GM19351 (cell line): ENCODE results near the gene MPL.

Source experiments
- ATAC-seq: cut with Tn5 transposase; IDR thresholded peaks from one replicate; pipeline ENCODE4 v1.9.1; 2021; ENCODE audit warnings: mild to moderate bottlenecking, moderate library complexity; ENCODE audit not compliant: unreplicated experiment

MPL gene

GRCh38 chr1:43351421-43352350, 14.1 kb downstream of the MPL start:
- ATAC-seq = no peak

GRCh38 chr1:43352351-43352705, 14.7 kb downstream of the MPL start:
- no peak for ATAC-seq

- ATAC-seq = no peak
These were observed 15.3 kb downstream of the MPL start for GRCh38 chr1:43352881-43353280.

GRCh38 chr1:43354471-43354870, 16.9 kb downstream of the MPL start:
- no peak for ATAC-seq

- ATAC-seq = no peak
These were observed 17.3 kb downstream of the MPL start for GRCh38 chr1:43354936-43355335.

- ATAC-seq = no peak
These were observed 19.6 kb downstream of the MPL start for GRCh38 chr1:43357251-43357650.

- ATAC-seq = no peak
These were observed 20.6 kb downstream of the MPL start for GRCh38 chr1:43358121-43358745.

- ATAC-seq = peak; percentile 96
These were observed 21.4 kb downstream of the MPL start, which contains the start of gene CDC20 for GRCh38 chr1:43358746-43359693. TSS of gene CDC20 (plus strand) at chr1:43358981. CDS start at chr1:43359216, 235 bp downstream.

GRCh38 chr1:43359696-43360095, 22.1 kb downstream of the MPL start:
- ATAC-seq = no peak

GRCh38 chr1:43360616-43361015, 23.0 kb downstream of the MPL start:
- ATAC-seq = no peak

- no peak for ATAC-seq
These were observed 25.8 kb downstream of the MPL start for GRCh38 chr1:43363283-43363934.

- no peak for ATAC-seq
These were observed 26.4 kb downstream of the MPL start for GRCh38 chr1:43363935-43364525.

- no peak for ATAC-seq
These were observed 28.1 kb downstream of the MPL start for GRCh38 chr1:43365678-43366077.

- no peak for ATAC-seq
These were observed 28.6 kb downstream of the MPL start for GRCh38 chr1:43366179-43366578.

GRCh38 chr1:43366601-43367025, 29.0 kb downstream of the MPL start:
- ATAC-seq = no peak

- peak; percentile 34 for ATAC-seq
These were observed 29.6 kb downstream of the MPL start for GRCh38 chr1:43367026-43367903.

- peak; percentile 71 for ATAC-seq
These were observed 30.5 kb downstream of the MPL start, which contains the start of gene ELOVL1 for GRCh38 chr1:43367904-43368645. TSS of gene ELOVL1 (minus strand) at chr1:43368011. CDS start at chr1:43365609, 2,402 bp downstream.

- no peak for ATAC-seq
These were observed 31.0 kb downstream of the MPL start for GRCh38 chr1:43368646-43369020.
